ENCODE data around the gene NBEAL2.
"Not testable (repeated sequence)": the region's sequence is repeated elsewhere in the genome, so short reads cannot be mapped to it uniquely, and the experiment has no call there.

Gene NBEAL2

DNA sequence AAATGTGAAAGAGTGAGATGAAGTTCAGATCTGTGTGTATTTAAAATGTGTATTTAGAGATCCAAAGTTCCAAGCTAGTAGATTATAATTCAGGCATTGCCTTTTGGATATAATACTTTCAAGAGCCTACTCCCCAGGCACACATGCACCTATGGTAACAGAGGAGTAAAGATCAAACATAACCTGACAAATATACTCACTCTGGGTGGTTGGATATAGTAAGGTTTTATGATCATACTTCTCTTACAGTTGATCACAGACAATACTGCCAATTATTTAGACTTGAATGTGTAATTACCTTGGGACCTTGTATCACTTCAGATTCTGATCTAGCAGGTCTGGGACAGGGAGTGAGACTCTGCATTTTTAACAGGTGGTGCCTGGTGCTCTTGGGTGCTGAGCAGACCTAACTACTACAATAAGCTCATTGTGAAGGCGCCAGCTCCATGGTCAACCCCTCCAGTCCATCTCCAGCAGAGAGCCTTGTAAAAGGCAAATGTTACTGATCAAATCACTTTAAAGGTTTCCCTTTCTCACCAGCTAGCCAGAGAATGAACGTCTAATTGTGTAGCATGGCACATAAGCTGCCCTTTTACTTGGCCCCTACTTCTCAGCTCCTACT, 55.5 kb downstream of the NBEAL2 start (continued):
- TF ChIP-seq, protein P1, sequence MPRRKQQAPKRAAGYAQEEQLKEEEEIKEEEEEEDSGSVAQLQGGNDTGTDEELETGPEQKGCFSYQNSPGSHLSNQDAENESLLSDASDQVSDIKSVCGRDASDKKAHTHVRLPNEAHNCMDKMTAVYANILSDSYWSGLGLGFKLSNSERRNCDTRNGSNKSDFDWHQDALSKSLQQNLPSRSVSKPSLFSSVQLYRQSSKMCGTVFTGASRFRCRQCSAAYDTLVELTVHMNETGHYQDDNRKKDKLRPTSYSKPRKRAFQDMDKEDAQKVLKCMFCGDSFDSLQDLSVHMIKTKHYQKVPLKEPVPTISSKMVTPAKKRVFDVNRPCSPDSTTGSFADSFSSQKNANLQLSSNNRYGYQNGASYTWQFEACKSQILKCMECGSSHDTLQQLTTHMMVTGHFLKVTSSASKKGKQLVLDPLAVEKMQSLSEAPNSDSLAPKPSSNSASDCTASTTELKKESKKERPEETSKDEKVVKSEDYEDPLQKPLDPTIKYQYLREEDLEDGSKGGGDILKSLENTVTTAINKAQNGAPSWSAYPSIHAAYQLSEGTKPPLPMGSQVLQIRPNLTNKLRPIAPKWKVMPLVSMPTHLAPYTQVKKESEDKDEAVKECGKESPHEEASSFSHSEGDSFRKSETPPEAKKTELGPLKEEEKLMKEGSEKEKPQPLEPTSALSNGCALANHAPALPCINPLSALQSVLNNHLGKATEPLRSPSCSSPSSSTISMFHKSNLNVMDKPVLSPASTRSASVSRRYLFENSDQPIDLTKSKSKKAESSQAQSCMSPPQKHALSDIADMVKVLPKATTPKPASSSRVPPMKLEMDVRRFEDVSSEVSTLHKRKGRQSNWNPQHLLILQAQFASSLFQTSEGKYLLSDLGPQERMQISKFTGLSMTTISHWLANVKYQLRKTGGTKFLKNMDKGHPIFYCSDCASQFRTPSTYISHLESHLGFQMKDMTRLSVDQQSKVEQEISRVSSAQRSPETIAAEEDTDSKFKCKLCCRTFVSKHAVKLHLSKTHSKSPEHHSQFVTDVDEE (CRISPR knock-in tag; IDR thresholded peaks at IDR 0.05): no peak

DNA sequence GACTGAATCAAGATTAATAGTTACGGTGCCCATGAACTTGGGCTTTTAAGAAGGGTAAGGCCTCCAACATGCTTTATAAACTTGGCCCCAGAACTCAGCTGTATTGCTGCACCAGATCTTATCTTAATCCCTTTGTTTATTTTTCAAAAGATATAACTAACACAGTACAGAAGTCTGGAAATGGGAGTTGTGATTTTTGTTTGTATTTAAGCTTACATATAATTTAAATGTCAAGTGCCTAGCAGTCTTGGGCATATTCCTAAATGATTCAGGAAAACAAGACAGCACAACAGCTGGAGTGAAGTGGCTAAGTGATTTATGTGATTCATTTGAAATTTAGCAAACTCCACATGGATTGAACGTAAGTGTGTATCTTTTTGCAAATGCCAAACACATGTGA, 56.2 kb downstream of the NBEAL2 start:
- ATAC-seq: no peak
- TF ChIP-seq ESRRG (CRISPR knock-in tag; IDR thresholded peaks at IDR 0.05) (no peak), ZC3H10 (CRISPR knock-in tag; IDR thresholded peaks at IDR 0.05) (no peak)

DNA sequence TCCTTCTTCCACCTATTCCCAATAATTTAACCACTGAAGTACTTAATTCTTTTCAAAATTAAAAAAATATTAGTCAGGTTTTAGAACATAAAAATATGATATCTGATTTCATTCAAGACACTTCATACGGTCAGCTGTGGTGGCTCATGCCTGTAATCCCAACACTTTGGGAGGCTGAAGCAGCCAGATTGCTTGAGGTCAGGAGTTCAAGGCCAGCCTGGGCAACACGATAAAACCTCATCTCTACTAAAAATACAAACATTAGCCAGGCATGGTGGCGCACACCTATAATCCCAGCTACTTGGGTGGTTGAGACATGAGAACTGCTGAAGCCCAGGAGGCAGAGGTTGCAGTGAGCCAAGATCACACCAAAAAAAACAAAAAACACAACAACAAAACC, 56.7 kb downstream of the NBEAL2 start:
- no peak for ATAC-seq
- TF ChIP-seq, protein P2, sequence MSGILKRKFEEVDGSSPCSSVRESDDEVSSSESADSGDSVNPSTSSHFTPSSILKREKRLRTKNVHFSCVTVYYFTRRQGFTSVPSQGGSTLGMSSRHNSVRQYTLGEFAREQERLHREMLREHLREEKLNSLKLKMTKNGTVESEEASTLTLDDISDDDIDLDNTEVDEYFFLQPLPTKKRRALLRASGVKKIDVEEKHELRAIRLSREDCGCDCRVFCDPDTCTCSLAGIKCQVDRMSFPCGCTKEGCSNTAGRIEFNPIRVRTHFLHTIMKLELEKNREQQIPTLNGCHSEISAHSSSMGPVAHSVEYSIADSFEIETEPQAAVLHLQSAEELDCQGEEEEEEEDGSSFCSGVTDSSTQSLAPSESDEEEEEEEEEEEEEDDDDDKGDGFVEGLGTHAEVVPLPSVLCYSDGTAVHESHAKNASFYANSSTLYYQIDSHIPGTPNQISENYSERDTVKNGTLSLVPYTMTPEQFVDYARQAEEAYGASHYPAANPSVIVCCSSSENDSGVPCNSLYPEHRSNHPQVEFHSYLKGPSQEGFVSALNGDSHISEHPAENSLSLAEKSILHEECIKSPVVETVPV (CRISPR knock-in tag; IDR thresholded peaks at IDR 0.05): no peak
- TF ChIP-seq, protein P3, sequence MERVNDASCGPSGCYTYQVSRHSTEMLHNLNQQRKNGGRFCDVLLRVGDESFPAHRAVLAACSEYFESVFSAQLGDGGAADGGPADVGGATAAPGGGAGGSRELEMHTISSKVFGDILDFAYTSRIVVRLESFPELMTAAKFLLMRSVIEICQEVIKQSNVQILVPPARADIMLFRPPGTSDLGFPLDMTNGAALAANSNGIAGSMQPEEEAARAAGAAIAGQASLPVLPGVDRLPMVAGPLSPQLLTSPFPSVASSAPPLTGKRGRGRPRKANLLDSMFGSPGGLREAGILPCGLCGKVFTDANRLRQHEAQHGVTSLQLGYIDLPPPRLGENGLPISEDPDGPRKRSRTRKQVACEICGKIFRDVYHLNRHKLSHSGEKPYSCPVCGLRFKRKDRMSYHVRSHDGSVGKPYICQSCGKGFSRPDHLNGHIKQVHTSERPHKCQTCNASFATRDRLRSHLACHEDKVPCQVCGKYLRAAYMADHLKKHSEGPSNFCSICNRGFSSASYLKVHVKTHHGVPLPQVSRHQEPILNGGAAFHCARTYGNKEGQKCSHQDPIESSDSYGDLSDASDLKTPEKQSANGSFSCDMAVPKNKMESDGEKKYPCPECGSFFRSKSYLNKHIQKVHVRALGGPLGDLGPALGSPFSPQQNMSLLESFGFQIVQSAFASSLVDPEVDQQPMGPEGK (CRISPR knock-in tag; IDR thresholded peaks at IDR 0.05; ENCODE audit: borderline replicate concordance): no peak
- TF ChIP-seq PPARA (CRISPR knock-in tag; IDR thresholded peaks at IDR 0.05; ENCODE audit: borderline replicate concordance) (no peak), ZFP3 (CRISPR knock-in tag; IDR thresholded peaks at IDR 0.05) (no peak), BACH2 (CRISPR knock-in tag; IDR thresholded peaks at IDR 0.05; ENCODE audit: borderline replicate concordance) (no peak), OSR1 (CRISPR knock-in tag; IDR thresholded peaks at IDR 0.05) (no peak), ZNF565 (CRISPR knock-in tag; conservative IDR thresholded peaks at IDR 0.05; ENCODE audit: low read depth) (no peak), ARNTL (CRISPR knock-in tag; IDR thresholded peaks at IDR 0.05; ENCODE audit: borderline replicate concordance, low read depth) (no peak), ZNF70 (CRISPR knock-in tag; IDR thresholded peaks at IDR 0.05) (no peak), ESRRG (CRISPR knock-in tag; IDR thresholded peaks at IDR 0.05) (no peak), TCF4 (CRISPR knock-in tag; IDR thresholded peaks at IDR 0.05; ENCODE audit: borderline replicate concordance) (no peak), RARB (CRISPR knock-in tag; IDR thresholded peaks at IDR 0.05) (no peak), ISL1 (CRISPR knock-in tag; IDR thresholded peaks at IDR 0.05) (no peak), TOX (CRISPR knock-in tag; IDR thresholded peaks at IDR 0.05; ENCODE audit: borderline replicate concordance) (no peak), ZFP30 (CRISPR knock-in tag; IDR thresholded peaks at IDR 0.05) (no peak), GLIS3 (CRISPR knock-in tag; IDR thresholded peaks at IDR 0.05) (no peak), SNAI2 (CRISPR knock-in tag; IDR thresholded peaks at IDR 0.05) (no peak)
- TF ChIP-seq, protein P4, sequence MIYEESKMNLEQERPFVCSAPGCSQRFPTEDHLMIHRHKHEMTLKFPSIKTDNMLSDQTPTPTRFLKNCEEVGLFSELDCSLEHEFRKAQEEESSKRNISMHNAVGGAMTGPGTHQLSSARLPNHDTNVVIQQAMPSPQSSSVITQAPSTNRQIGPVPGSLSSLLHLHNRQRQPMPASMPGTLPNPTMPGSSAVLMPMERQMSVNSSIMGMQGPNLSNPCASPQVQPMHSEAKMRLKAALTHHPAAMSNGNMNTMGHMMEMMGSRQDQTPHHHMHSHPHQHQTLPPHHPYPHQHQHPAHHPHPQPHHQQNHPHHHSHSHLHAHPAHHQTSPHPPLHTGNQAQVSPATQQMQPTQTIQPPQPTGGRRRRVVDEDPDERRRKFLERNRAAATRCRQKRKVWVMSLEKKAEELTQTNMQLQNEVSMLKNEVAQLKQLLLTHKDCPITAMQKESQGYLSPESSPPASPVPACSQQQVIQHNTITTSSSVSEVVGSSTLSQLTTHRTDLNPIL (CRISPR knock-in tag; IDR thresholded peaks at IDR 0.05; ENCODE audit: low read depth): no peak
- TF ChIP-seq, protein P1 (CRISPR knock-in tag; IDR thresholded peaks at IDR 0.05): no peak

DNA sequence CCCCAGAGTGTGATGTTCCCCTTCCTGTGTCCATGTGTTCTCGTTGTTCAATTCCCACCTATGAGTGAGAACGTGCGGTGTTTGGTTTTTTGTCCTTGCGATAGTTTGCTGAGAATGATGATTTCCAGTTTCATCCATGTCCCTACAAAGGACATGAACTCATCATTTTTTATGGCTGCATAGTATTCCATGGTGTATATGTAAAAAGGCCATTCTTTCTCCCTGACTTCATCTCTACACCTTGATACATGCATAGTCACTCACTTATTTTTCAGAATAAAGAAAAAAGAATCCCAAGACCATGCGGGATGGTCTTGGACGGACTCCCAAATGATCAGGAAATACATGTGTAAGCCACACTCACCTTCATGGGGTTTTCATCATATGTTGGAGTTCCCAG, 57.8 kb downstream of the NBEAL2 start:
- not testable (repeated sequence) for ATAC-seq
